Mononuclear cell (primary cell): Measurements from ENCODE around the gene GALNS. TPM values are rescaled to one million over a fixed set of nuclear protein-coding genes. Genes with fewer than 3 reads are reported as not detected.

Experiments used
- H3K27me3 ChIP-seq: 2 replicates; pipeline ENCODE4 v1.6.0; 2011; ENCODE audit warnings: low read length, control low read depth; ENCODE audit not compliant: insufficient read depth
- H3K4me1 ChIP-seq: 2 replicates; pipeline ENCODE4 v1.5.1; 2011; ENCODE audit warnings: mild to moderate bottlenecking, low read length, control low read depth; ENCODE audit not compliant: insufficient read depth
- H3K4me3 ChIP-seq: 2 replicates; pipeline ENCODE4 v1.5.1; 2011; ENCODE audit warnings: mild to moderate bottlenecking, low read length, moderate library complexity
- H3K9me3 ChIP-seq: 2 replicates; pipeline ENCODE4 v1.5.1; 2011; ENCODE audit warnings: low read depth, mild to moderate bottlenecking, control low read depth, low read length
- total RNA-seq: library from RNA; depleted of rRNA; stranded (reverse); fragments of >200 nt; gene quantifications from one replicate; pipeline ENCODE4 v1.2.3, GENCODE V29; 2012

GALNS gene
- total RNA-seq, 1 donor: 21.6 TPM

DNA sequence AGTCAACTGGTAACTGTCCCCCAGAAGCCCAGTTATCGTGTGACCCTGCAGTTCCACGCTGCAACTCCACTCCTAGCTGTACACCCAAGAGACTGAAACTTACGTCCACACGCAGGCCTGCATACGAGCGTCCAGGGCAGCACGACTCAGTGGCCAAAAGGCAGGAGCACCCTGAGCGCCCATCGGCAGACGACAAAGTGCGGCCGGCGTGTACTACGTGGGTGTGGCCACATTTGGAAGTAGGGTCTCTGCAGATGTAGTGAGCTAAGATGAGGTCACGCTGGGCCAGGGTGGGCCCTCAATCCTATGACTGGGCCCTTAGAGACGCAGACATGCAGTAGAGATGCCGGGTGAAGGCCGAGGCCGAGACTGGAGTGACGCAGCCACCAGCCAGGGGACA, 13.5 kb downstream of the GALNS start:
- Histone ChIP-seq H3K27me3 (no peaks in the 10 kb centered on the region), H3K4me3 (no peak overlapping the region), H3K4me1 (peaks cover 17% of the 10 kb centered on the region), H3K9me3 (no peaks in the 10 kb centered on the region)

DNA sequence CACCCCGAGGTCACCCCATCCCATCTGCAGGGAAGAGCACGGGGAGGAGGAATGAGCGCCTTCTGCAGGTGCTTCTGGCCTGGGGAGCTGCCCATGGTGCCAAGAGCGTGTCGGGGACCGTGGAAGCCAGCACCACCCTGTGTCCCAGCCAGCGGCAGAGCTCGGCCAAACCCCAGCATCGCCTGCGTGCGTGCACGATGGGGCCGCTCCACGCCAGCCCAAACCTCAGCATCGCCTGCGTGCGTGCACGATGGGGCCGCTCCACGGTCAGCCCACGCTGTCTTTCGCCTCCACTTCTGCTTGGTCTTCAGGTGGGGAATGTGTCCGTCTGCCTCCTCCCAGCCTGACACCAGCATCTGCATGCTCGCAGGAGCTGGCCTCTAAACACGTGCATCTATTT, 13.9 kb downstream of the GALNS start:
- Histone ChIP-seq H3K27me3 (no peaks in the 10 kb centered on the region), H3K4me3 (no peak overlapping the region), H3K4me1 (peaks cover 17% of the 10 kb centered on the region), H3K9me3 (no peaks in the 10 kb centered on the region)

DNA sequence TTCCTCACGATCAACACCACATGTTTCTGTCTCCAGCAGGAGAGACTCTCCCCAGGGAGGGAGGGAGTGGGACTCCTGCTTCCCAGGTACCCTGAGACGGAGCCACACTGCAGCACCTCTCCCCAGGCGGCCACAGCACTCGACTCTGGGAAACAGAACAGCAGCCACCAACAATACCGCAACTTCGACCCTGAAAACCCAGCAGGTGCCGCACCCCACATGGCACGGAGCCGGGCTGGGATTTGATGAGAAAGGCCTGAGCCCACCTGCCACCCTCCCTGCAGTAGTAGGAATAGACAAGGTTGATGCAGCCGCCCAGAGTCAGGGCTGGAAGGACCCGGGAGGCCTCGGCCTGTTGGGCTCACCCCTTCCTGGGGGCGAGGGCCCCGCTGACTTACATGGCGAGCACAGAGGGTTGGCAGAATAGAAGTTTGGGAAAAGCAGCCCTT, 14.4 kb downstream of the GALNS start:
- no peaks in the 10 kb centered on the region for H3K27me3 ChIP-seq
- no peak overlapping the region for H3K4me3 ChIP-seq
- H3K9me3 ChIP-seq: no peaks in the 10 kb centered on the region
- peaks cover 17% of the 10 kb centered on the region for H3K4me1 ChIP-seq

DNA sequence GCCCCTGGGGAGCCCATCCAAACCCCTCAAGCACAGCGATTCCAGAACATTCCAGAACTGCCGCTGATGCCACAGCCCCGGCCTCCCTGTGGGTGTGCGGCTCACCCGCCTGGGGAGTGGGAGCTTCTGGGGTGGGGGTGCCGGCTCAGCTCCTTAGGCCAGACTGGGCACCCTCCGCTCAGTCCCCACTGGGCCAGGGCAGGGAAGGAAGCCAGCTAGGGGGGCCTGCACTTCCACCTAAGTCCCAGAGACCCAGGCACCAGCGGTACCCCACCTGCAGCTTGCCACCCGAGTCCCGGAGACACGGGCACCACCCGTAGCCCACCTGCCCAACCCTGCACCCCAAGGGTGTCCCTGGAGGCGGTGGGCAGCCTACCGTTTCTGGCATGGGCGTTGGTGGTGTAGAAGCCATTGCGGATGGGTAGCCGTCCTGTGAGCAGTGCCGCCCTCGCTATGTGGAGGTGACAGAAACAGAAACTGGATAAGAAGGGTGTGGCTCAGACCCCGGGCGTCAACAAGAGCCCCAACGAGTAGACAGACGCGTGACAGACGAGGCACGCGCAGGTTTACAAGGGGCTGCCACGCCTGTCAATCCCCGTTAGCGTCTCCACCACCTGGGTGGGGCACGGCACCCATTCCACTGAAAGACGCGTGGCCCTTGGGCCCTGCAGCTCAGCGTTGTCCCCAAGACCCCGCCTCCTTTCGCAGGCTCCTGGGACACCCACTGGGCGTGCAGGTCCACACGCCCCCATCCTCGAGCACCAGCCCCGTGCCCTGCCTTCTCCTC, 15.0 kb downstream of the GALNS start:
- no peaks in the 10 kb centered on the region for H3K9me3 ChIP-seq
- H3K4me3 ChIP-seq: no peak overlapping the region
- H3K4me1 ChIP-seq: peaks cover 17% of the 10 kb centered on the region
- no peaks in the 10 kb centered on the region for H3K27me3 ChIP-seq

DNA sequence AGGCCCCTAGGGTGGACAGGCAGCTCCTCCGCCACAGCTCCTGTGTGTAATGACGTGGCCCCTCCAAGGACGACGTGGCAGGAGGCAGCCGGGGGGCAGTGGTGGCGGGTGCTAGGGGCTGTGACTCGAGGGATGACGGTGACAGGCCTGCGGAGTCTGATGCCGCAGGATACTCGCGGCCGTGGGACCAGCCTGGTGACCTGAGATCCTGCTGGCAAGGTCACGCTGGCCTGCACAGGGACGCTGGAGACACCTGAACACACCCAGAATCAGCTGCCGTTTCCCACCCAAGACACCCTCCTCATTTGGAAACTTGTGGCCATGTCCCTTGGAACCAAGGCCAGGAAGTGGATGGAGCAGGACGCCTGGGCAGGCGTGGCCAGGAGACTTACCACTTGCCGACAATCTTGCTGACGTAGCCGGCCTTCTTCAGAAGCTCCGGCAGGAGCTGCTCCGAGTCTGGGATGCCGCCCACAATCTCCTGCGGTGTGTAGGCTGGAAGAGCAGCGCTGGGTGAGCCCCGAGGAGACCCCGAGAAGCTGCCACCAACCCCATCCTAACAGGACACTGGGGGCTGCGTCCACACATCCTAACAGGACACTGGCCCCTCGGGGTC, 16.0 kb downstream of the GALNS start:
- H3K4me3 ChIP-seq: no peak overlapping the region
- H3K27me3 ChIP-seq: no peaks in the 10 kb centered on the region
- peaks cover 17% of the 10 kb centered on the region for H3K4me1 ChIP-seq

DNA sequence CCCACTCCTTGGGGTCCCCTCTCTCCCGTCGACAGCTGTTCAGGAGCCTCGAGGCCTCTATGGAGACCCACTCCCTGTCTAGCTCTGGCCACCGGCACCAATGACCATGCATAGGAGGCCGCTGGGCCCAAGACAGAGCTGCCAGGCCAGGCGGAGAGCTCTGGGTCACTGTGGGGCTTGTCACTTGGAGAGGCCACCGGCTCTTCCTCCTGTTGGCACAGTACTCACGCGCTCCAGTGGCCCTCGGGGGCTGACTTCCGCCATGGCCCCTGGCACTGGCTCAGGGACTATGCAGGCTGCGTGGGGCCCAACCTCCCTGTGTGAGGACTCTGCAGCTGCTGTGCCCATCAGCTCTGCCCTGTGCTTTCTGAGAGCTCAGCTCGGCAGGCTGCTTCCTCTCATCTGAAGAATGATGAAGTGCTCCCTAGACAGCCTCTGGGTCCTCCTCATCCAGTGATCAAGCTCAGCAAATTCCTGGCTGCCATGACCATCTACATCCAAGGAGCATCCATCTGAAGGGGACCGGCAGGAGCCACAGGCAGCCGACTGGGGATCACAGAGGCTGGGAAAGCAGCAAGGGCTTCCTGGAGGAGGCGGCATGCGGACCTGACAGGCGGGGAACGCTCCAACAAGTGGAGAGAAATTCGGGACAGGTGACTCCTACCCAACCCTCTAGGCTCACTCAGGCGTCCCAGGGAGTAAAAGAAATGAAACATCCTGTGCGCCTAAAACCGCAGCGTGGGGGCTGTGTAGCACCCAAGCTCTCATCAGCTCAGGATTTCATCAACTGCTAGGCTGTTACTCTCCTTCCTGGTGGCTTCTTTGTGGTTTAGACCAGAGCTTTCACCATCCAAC, 16.8 kb downstream of the GALNS start:
- H3K4me3 ChIP-seq: no peak overlapping the region
- no peaks in the 10 kb centered on the region for H3K27me3 ChIP-seq
- H3K9me3 ChIP-seq: no peaks in the 10 kb centered on the region
- H3K4me1 ChIP-seq: peaks cover 17% of the 10 kb centered on the region

More for the DNA sequence above, 16.0 kb downstream of the GALNS start:
- no peaks in the 10 kb centered on the region for H3K9me3 ChIP-seq

DNA sequence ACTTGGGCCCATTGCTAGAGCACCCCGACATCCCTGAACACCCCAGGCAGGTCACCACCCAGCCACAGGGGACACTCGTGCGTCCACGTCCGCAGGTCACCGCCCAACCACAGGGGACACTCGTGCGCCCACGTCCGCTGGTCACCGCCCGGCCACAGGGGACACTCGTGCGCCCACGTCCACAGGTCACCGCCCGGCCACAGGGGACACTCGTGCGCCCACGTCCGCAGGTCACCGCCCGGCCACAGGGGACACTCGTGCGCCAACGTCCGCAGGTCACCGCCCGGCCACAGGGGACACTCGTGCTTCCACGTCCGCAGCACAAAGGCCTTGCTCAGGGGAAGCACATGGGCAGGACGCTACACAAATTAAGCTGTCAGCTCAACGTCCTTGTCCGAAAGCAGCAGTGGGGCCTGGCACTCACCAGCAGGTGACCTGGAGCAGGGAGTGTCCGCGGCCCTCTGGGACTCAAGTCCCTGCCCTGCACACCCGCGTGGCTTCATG, 17.7 kb downstream of the GALNS start:
- Histone ChIP-seq H3K4me3 (no peak overlapping the region), H3K4me1 (peaks cover 17% of the 10 kb centered on the region), H3K27me3 (no peaks in the 10 kb centered on the region), H3K9me3 (no peaks in the 10 kb centered on the region)

DNA sequence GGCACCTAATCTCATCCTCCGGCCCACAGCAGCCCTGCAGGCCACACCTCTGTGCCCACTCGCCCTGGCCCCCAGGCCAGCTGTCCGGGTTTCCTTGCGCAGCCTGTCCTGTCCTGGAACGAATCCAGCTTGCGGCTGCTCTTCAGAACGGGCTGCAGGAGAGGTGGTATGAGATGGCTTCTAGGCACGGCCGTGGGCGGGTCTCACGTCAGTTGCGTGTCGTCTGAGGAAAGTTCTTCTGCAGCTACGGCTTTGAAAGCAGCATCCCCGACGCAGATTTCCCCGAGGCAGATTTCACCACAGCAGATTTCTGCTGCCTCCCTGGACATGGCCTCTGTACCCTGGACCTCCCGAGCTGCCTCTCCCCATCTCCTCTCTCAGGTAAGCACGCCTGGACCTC, 18.2 kb downstream of the GALNS start:
- no peaks in the 10 kb centered on the region for H3K9me3 ChIP-seq
- peaks cover 17% of the 10 kb centered on the region for H3K4me1 ChIP-seq
- no peak overlapping the region for H3K4me3 ChIP-seq
- no peaks in the 10 kb centered on the region for H3K27me3 ChIP-seq

DNA sequence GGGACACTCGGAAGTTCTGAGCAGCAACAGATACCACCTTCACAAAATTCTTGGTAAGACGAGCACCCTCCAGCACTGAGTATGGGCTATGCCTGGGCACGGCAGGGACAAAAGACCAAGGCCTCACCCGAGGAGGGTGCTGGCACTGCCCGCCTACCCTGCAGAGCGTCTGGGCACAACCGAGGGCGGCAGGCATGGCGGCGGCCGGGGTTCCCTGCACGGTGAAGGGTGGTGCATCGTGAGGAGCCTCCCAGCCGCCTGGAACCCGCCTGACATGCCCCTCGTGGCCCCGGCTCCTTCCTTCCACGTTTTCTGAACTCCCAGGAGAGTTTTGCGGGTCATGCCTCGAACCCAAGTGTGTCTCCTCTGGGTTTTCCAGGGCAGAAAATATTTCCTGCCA, 18.9 kb downstream of the GALNS start:
- Histone ChIP-seq H3K27me3 (no peaks in the 10 kb centered on the region), H3K4me3 (no peak overlapping the region)

DNA sequence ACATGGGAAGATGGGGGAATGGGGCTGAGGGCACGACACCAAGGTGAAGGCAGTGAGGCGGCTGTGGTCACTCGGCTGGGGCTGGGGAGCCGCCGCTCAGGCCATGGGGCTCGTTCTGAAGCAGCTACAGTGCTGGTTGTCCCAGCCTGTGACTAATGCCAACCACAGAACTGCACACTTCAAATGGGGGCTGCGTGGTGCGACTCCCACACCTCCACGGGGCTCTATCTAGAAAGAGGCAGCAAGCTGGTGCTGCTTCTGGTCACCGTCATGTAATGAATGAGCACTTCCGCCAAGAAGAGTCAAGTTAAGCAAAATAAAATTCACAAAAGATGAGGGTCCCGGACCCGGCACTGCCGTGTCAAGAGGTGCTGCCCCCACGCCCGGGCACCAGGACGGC, 20.0 kb downstream of the GALNS start:
- Histone ChIP-seq H3K27me3 (no peaks in the 10 kb centered on the region), H3K9me3 (no peaks in the 10 kb centered on the region), H3K4me1 (peaks cover 17% of the 10 kb centered on the region), H3K4me3 (no peak overlapping the region)

More for the DNA sequence above, 18.9 kb downstream of the GALNS start:
- H3K9me3 ChIP-seq: no peaks in the 10 kb centered on the region
- peaks cover 17% of the 10 kb centered on the region for H3K4me1 ChIP-seq

DNA sequence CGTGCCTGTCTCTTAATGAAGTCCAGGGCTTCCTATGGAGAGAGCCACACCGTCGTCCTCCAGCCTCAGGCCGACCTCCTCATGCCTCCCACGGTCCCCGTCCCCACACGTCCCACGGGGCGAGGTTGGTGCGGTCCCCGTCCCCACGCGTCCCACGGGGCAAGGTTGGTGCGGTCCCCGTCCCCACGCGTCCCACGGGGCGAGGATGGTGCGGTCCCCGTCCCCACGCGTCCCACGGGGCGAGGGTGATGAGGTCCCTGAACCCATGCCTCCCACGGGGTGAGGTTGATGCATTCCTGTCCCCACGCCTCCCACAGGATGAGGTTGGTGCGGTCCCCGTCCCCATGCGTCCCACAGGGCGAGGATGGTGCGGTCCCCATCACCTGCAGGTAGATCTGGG, 20.9 kb downstream of the GALNS start:
- no peaks in the 10 kb centered on the region for H3K9me3 ChIP-seq
- H3K27me3 ChIP-seq: no peaks in the 10 kb centered on the region
- H3K4me1 ChIP-seq: peaks cover 10% of the 10 kb centered on the region
- H3K4me3 ChIP-seq: no peak overlapping the region

DNA sequence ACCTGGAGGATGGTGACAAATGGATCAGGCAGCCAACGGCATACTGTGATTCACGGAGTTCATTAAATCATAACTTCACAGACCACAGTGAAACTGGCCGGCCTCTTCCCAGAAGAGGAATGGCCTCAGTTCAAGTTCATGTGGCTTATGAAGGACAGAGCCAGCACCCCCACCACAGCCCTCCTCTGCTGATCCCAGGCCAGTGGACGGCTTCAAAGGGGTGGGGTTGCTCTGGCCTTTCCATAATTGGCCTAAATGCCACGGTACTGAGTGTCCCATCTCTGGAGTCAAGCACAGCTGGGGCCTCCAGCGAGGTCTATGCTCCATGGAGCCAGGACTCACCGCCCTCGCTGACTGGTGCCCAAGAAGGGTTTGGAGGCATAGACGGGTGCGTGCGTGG, 21.4 kb downstream of the GALNS start:
- Histone ChIP-seq H3K4me1 (peaks cover 6% of the 10 kb centered on the region), H3K27me3 (no peaks in the 10 kb centered on the region), H3K9me3 (no peaks in the 10 kb centered on the region), H3K4me3 (no peak overlapping the region)

DNA sequence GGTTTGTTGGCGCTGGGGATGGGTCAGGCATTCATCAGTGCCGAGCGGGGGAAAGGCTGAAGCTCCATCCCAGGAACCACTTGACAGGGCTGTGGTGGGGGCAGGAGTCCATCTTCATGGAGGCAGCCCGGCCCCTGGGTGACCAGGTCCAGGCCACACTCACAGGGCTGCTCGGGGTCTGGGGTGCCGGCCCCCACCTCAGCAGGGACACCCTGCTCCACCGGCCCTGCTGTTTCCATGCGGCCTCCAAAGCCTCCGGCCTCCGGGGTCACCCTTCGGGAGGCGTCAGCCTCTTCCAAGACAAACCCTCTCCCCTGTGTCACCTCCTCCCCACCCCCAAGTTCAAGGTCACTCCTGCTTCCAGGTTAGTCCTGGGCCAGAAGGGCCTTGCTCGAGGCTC, 22.1 kb downstream of the GALNS start:
- Histone ChIP-seq H3K4me3 (no peak overlapping the region), H3K9me3 (no peaks in the 10 kb centered on the region), H3K27me3 (no peaks in the 10 kb centered on the region), H3K4me1 (peaks cover 3% of the 10 kb centered on the region)

DNA sequence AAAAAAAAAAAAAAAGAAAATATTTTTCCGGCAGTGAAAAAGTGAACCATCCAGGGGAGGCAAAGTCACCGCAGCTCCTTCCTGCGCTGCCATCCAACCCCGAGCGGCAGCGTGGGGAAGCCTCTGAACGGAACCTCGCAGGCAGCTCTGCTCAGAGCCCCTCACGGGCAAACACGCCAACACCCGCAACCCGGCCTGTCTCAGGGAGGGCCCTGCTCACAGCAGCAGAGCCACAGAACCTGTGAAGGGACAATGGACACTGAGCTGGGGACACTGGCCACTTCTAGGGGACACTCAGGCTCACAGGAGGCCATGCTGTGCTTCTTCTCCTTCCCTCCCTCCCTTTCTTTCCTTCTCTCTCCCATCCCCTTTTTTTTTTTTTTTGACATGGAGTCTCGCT, 23.7 kb downstream of the GALNS start:
- Histone ChIP-seq H3K27me3 (no peaks in the 10 kb centered on the region), H3K4me3 (no peak overlapping the region), H3K4me1 (no peaks in the 10 kb centered on the region), H3K9me3 (no peaks in the 10 kb centered on the region)

DNA sequence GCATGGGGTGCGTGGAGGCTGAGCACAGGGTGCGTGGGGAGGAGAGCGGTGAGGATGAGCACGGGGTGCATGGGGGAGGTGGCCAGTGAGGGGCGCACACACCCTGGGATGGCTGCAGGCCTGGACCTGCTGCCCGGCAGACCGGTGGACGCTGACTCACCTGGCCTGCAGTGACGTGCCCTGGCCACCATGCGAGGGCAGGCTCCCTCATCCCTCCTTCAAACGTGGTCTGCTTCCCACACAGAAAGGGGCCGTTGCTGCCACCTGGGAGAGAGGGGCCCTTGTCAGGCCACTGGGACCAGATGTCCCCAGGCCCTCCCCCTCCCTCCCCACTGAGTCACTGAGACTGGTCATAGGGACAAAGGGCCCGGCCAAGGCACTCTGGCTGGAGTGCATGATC, 24.9 kb downstream of the GALNS start:
- Histone ChIP-seq H3K9me3 (no peaks in the 10 kb centered on the region), H3K4me3 (no peak overlapping the region), H3K4me1 (no peaks in the 10 kb centered on the region), H3K27me3 (no peaks in the 10 kb centered on the region)
